Testis (tissue), 2 donors: ENCODE measurements around the gene ZNF865.

Experiments used
- CTCF ChIP-seq, 3 experiments: fragments of 450-650 bp in 2 of 3; fragments of 200-600 bp in 1 of 3; sonication (generic) in 1 of 3; IDR thresholded peaks; one replicate each; pipeline ENCODE4 v1.5.1; 2016 to 2019; ENCODE audit warnings: antibody characterized with exemption in 3 of 3, mild to moderate bottlenecking in 2 of 3, moderate library complexity in 1 of 3
- POLR2A ChIP-seq: fragments of 450-650 bp; IDR thresholded peaks from one replicate; pipeline ENCODE4 v1.6.1; 2017; ENCODE audit warnings: antibody characterized with exemption, mild to moderate bottlenecking, moderate library complexity

DNA sequence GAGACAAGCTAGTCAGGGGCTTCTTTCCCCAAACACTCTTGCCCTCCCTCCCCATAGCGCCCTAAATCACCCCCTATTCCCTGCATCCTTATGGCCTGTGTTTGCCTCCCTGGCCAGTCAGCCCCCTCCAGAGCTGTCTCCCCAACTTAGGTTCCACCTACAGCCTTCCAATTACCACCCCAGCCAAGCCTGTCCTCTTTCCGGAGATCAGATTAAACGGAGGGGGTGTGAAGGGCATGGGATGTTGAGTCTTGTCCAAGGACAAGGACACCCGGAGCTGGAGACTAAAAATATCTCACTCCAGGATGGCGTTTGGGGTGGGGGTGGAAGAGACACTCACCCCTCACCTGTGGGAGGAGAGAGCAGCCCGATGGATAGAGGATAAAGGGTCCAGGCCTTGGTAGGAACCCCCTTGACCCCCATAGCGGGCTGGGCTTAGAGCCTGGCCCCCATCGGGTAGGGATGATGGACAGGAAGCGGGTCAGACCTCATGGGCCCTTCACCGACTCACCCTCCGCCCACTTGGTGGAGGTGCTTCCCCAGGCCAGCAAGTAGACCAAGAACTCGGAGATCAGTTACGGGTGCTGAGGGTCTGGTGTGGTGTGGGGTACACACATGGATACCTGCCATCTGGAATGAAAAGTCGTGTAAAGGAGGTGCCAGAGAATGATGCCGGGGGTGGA, 6.0 kb downstream of the ZNF865 start:
- TF ChIP-seq POLR2A (no peak), CTCF (IDR thresholded peaks at IDR 0.05) (no peak)
